ENCODE results near the gene KIAA0232. TPM values are rescaled to one million over a fixed set of nuclear protein-coding genes. Genes with fewer than 3 reads are reported as not detected.

The KIAA0232 gene
- total and polyA plus RNA-seq, 2 of the 8 experiments (the other 6 are each of a cell fraction or from before 2014, with no cell fraction given), result 5.6 to 23.3 TPM

- DNase-seq (ENCODE audit: low read depth in 1 of 2, low spot score in 2 of 2) (no peak), FAIRE-seq (no peak)
- H4K20me1 ChIP-seq (replicated peaks in 1 of 2; ENCODE audit: control insufficient read depth in 1 of 2, insufficient read depth in 2 of 2, low read length in 2 of 2), result no peaks in the 10 kb centered on the region
- peaks cover 0 to 6% (median 0%) of the 10 kb centered on the region in 4 experiments; a peak in 2 of 7 replicates for H3K4me1 ChIP-seq (replicated peaks in 1 of 4; ENCODE audit: control insufficient read depth in 3 of 4, insufficient read depth in 4 of 4, low read length in 3 of 4)
- POLR2A ChIA-PET (ENCODE audit: partially characterized antibody), result no interaction called here
- CTCF ChIA-PET (ENCODE audit: partially characterized antibody), result no interaction called here
- H2BK120ac ChIP-seq (replicated peaks; ENCODE audit: low read depth, low read length), result no peak overlapping the region
- no peak overlapping the region for H3K18ac ChIP-seq (ENCODE audit: extremely low read depth, low read length)
- H3K9me3 ChIP-seq (ENCODE audit: insufficient read depth in 2 of 2, low read depth in 1 of 2, low read length in 1 of 2), result no peaks in the 10 kb centered on the region
- H2BK12ac ChIP-seq (ENCODE audit: low read depth, low read length), result no peak overlapping the region
- no peak overlapping the region for H2BK5ac ChIP-seq (ENCODE audit: low read depth, low read length)
- WGBS, 2 experiments (ENCODE audit: extremely low coverage in 1 of 2, insufficient coverage in 1 of 2, insufficient read length in 1 of 2, insufficient replicate concordance in 2 of 2, low coverage in 1 of 2, low lambda C conversion rate in 2 of 2, missing lambda C conversion rate in 1 of 2), result 87% methylated on average over 9 of the region's 9 CpGs; no CpG with 5 or more reads in 1 of the 2 experiments
- H2AFZ ChIP-seq (ENCODE audit: low read length), result no peak overlapping the region
- no peak overlapping the region for H4K8ac ChIP-seq (ENCODE audit: extremely low read depth, insufficient read depth, low read length)
- no peak overlapping the region for H2AK5ac ChIP-seq (ENCODE audit: low read depth, low read length)
- no peak overlapping the region for H4K5ac ChIP-seq (ENCODE audit: insufficient read length, low read depth, low read length)
- no peak overlapping the region for H3K4me3 ChIP-seq (ENCODE audit: extremely low read depth in 1 of 4, insufficient read depth in 2 of 4, low read depth in 3 of 4, low read length in 4 of 4)
- no peak overlapping the region for H3K4me2 ChIP-seq (ENCODE audit: insufficient read depth in 1 of 2, low read depth in 2 of 2, low read length in 2 of 2)
- H2BK20ac ChIP-seq (ENCODE audit: low read length), result no peak overlapping the region
- no peak overlapping the region for H3K14ac ChIP-seq (ENCODE audit: insufficient read length)
- no peaks in the 10 kb centered on the region for H3K36me3 ChIP-seq (ENCODE audit: control insufficient read depth in 2 of 4, insufficient read depth in 4 of 4, low read length in 3 of 4)
- TF ChIP-seq TBP (IDR thresholded peaks at IDR 0.05; ENCODE audit: low read depth, low read length), result no peak
- no peak for TF ChIP-seq CEBPB (IDR thresholded peaks at IDR 0.05; ENCODE audit: low read depth, low read length)
- no peak for TF ChIP-seq MAFK (IDR thresholded peaks at IDR 0.05; ENCODE audit: low read depth, low read length)
- TF ChIP-seq TEAD4 (IDR thresholded peaks at IDR 0.05; ENCODE audit: low read depth, low read length), result no peak
- no peak for TF ChIP-seq FOSL1 (IDR thresholded peaks at IDR 0.05; ENCODE audit: insufficient read depth, low read depth, low read length)
- TF ChIP-seq CBX8 (IDR thresholded peaks at IDR 0.05; ENCODE audit: borderline replicate concordance, low read depth, low read length), result no peak
- no peak for TF ChIP-seq EGR1 (IDR thresholded peaks at IDR 0.05; ENCODE audit: borderline replicate concordance, low read depth, low read length)
- TF ChIP-seq JUN (IDR thresholded peaks at IDR 0.05; ENCODE audit: low read depth, low read length), result no peak
- TF ChIP-seq SIN3A (conservative IDR thresholded peaks at IDR 0.05 in 1 of 2, IDR thresholded peaks at IDR 0.05 in 1 of 2; ENCODE audit: low read depth in 1 of 2, low read length in 2 of 2), result no peak
- TF ChIP-seq KDM5A (IDR thresholded peaks at IDR 0.05; ENCODE audit: low read length), result no peak
- TF ChIP-seq SIRT6 (IDR thresholded peaks at IDR 0.05; ENCODE audit: low read length), result no peak
- TF ChIP-seq TCF12 (IDR thresholded peaks at IDR 0.05; ENCODE audit: low read depth, low read length), result no peak
- TF ChIP-seq NRF1 (IDR thresholded peaks at IDR 0.05; ENCODE audit: low read depth, low read length), result no peak
- TF ChIP-seq ASH2L (IDR thresholded peaks at IDR 0.05; ENCODE audit: low read length), result no peak
- TF ChIP-seq TAF7 (optimal IDR thresholded peaks at IDR 0.05; ENCODE audit: borderline replicate concordance, low read depth, low read length), result no peak
- no peak for TF ChIP-seq SP4 (IDR thresholded peaks at IDR 0.05; ENCODE audit: low read length)
- TF ChIP-seq MAX (IDR thresholded peaks at IDR 0.05), result no peak
- no peak overlapping the region for H2BK15ac ChIP-seq (ENCODE audit: low read length)
- no peak overlapping the region for H3K4ac ChIP-seq (replicated peaks; ENCODE audit: insufficient read length, low read depth, low read length)
- no peak overlapping the region for H3K27ac ChIP-seq (ENCODE audit: low read depth, low read length)
- no peaks in the 10 kb centered on the region for H3K23me2 ChIP-seq (ENCODE audit: low read depth, low read length)
- no peak overlapping the region for H3K23ac ChIP-seq (ENCODE audit: insufficient read length)
- H3K79me1 ChIP-seq (ENCODE audit: low read depth, low read length), result no peaks in the 10 kb centered on the region
- H3K79me2 ChIP-seq (ENCODE audit: control insufficient read depth in 1 of 2, insufficient read depth in 2 of 2, low read length in 2 of 2), result no peaks in the 10 kb centered on the region
- no peak overlapping the region for H3K56ac ChIP-seq (replicated peaks; ENCODE audit: insufficient read length, low read depth, low read length)
- no peak overlapping the region for H4K91ac ChIP-seq (replicated peaks; ENCODE audit: insufficient read length, low read length)
- no peaks in the 10 kb centered on the region for H3K27me3 ChIP-seq (replicated peaks in 1 of 4; ENCODE audit: control insufficient read depth in 3 of 4, extremely low read depth in 1 of 4, insufficient read depth in 3 of 4, low read length in 3 of 4)
- H3K9ac ChIP-seq (replicated peaks in 1 of 4; ENCODE audit: extremely low read depth in 1 of 4, low read depth in 3 of 4, low read length in 3 of 4), result no peak overlapping the region
These were observed 34.2 kb upstream of the KIAA0232 start for GRCh38 chr4:6748286-6748685.

All from H1 (cell line).